HPDE6-E6E7 (cell line): ENCODE measurements around the gene ZNF480.
"Not testable (repeated sequence)": the region's sequence is repeated elsewhere in the genome, so short reads cannot be mapped to it uniquely, and the experiment has no call there.

ENCODE experiments used
- DNase-seq: peaks from one replicate; pipeline ENCODE4 v3.0.0; 2011; ENCODE audit warnings: missing footprints; ENCODE audit errors: extremely low spot score

Gene ZNF480

DNA sequence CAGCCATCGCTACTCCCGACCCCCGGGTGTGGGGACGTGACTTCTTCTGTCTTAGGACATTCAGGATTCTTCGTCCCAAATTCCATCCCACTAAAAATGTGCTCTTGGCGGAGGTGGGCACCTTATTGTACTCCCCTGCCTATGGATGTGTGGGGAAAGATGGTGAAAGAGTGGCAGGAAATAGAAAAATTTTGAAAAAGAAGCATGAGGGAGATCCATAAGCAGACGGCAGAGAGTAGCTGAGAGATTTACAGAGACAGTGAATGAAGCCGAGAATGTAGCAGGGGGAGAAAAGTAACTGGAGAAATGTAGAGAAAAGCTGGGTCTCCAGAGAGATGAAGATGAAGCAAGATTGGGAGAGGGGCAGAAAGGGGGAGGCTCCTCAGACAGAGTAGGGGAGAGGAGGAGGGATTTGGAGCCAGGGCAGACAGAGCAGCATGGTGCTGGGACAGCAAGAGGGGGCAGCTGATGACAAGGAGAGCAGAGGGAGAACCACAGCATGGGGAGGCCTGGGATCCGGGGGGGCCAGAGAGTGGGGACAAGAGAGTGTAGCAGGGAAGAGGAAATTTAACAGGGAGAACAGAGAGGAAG lies 39.9 kb downstream of the ZNF480 start:
- DNase-seq: no peak

DNA sequence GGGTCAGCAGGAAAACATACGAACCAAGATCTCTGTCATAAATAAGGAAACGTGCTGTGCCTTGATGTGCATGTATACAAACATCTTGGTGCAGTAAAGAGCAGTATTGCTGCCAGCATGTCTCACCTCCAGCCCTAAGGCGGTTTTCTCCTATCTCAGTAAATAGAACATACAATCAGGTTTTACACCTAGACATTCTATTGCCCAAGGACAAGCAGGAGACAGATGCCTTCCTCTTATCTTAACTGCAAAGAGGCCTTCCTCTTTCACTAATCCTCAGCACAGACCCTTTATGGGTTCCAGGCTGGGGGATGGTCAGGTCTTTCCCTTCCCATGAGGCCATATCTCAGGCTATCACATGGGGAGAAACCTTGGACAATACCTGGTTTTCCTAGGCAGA lies 42.1 kb downstream of the ZNF480 start:
- not testable (repeated sequence) for DNase-seq

DNA sequence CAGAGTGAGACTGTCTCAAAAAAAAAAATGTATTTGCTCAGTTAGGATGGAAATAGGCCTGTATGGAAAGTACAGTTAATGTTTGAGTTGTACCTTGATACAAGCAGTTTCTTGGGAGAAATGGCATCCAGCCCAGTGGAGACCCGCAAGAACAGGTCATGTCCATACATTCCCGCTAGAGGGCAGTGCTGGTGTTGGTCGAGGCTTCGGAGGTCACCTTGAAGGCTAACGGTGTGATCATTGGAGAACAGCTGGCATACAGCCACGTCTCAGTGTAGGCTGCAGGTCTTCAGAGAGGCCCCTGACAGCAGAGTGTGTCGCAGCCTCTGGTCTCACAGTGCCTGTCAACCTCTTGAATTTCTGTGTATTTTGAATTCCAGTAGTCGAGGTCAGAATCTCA lies 46.6 kb downstream of the ZNF480 start:
- DNase-seq: peak; percentile 31

DNA sequence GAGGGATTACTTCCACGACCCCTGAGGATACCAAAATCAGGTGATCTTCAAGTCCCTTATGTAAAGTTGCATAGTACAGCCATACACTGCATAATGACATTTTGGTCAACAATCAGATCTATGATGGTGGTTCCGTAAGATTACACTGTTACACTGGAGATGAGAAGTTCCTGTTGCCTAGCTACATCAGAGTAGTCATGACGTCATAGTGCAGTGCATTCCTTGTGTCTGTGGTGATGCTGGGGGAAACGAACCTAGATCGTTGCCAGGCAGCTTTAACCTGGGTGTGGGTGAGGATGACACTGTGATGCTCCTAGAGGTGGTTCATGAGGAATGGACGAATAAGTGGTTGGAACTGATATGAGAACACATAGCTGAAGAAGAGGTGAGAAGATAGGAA lies 48.2 kb downstream of the ZNF480 start:
- no peak for DNase-seq

DNA sequence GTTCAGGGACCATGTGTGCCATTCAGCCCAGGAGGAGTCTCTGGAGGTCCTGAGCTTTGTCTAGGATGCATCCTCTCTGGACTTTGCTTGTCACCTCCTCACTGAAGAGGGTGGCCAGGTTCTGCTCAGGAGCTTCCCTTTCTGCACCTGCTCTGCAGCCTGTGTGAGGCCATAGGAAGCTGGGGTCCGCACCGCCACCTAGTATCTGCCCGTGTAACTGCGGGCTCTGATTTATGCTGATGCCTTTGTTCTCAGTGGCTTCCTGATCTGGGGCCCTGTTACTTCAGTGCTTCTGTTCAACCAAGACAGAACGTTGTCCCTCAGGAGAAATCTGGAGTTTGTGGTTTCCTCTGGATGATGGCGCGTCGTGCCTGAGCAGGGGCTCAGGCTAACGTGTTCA lies 54.5 kb downstream of the ZNF480 start:
- DNase-seq: no peak

DNA sequence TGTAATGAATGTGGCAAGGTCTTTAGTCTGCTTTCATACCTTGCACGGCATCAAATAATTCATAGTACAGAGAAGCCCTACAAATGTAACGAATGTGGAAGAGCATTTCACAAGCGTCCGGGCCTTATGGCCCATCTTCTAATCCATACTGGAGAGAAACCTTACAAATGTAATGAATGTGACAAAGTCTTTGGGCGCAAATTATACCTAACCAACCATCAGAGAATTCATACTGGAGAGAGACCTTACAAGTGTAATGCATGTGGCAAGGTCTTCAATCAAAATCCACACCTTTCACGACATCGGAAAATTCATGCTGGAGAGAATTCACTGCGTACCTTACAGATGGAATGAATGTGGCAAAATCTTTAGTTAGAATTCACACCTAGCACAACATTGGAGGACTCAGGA lies 69.5 kb downstream of the ZNF480 start:
- DNase-seq: no peak

DNA sequence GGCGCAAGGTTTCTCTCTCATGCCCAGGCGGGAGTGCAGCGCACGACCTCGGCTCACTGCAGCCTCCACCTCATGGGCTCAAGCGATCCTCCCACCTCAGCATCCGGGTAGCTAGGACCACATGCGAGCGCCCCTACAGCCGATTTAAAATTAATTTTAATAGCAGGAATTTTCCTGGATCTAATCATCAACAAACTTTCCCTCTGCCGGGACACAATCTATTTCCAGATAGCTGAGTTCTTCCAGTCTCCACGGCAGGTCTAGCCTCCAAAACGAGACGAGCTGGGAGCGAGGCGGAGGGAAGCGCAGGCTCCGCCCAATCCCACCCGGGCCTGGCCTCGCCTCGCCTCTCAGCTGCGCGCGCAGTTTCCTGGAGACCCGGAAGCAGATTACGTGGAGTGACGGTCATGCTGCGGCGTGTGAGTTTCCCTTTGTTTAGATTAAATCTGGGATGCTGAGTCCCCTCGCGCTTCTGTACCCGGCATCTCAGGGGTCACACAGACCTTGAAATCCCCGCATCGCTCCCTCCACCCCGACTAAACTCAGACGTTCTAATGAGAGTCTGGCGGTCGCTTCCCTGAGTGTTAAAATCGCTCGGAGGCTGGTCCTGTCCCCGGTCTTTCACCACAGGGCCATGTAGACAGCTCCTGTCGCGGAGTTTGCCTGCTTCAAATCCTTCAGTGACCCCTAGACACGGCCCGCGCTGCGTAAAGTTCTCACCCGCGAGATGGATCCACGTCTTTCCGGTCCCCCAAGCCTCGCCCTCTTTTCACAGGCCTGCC lies 72.8 kb downstream of the ZNF480 start, which contains the start of gene ZNF880:
ZNF880 (plus strand) TSS at position 365 of the 782 bp plus-strand sequence; CDS start at position 408, 43 bp downstream.
- DNase-seq: peak; percentile 95

DNA sequence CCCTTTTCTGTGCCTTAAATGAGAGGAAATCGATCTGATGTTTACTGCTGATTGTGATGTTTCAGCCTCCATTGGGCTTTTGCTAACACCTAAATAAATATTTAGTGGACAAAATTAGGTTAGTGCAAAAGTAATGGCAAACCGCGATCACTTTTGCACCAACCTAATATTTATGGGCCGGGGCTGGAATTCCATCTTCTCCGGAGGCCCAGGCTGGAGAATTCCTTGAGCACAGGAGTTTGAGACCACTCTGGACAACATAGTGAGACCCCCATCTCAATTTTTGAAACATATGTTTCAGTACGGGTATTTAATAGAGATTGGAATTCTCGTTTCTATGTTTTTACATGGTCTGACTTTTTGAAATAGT lies 73.4 kb downstream of the ZNF480 start:
- no peak for DNase-seq
